WTC11 (cell line): ENCODE measurements around the gene KCNMB3.

Experiments
- CREM ChIP-seq: sonication (generic); formaldehyde crosslinking; IDR thresholded peaks from 2 replicates; pipeline ENCODE4 v1.8.1; 2022; ENCODE audit warnings: mild to moderate bottlenecking, missing genetic modification reagents, moderate library complexity
- CTCF ChIP-seq: fragments of 200-600 bp; IDR thresholded peaks from 2 replicates; pipeline ENCODE4 v1.8.0; 2022; ENCODE audit warnings: antibody characterized with exemption
- E2F4 ChIP-seq: sonication (generic); formaldehyde crosslinking; IDR thresholded peaks from 2 replicates; pipeline ENCODE4 v1.8.1; 2022; ENCODE audit warnings: low read depth, mild to moderate bottlenecking, moderate library complexity, missing genetic modification reagents, borderline replicate concordance
- GABPB1 ChIP-seq: sonication (generic); formaldehyde crosslinking; IDR thresholded peaks from 2 replicates; pipeline ENCODE4 v1.8.1; 2023; ENCODE audit warnings: mild to moderate bottlenecking, missing genetic modification reagents
- JUN ChIP-seq: sonication (generic); formaldehyde crosslinking; IDR thresholded peaks from 2 replicates; pipeline ENCODE4 v1.8.0; 2023; ENCODE audit warnings: mild to moderate bottlenecking, missing genetic modification reagents
- KAT7 ChIP-seq: sonication (generic); formaldehyde crosslinking; IDR thresholded peaks from 2 replicates; pipeline ENCODE4 v1.8.1; 2023; ENCODE audit warnings: missing genetic modification reagents, mild to moderate bottlenecking, borderline replicate concordance
- MAX ChIP-seq: sonication (generic); formaldehyde crosslinking; IDR thresholded peaks from 2 replicates; pipeline ENCODE4 v1.8.0; 2022; ENCODE audit warnings: mild to moderate bottlenecking, missing genetic modification reagents
- NFYB ChIP-seq: sonication (generic); formaldehyde crosslinking; conservative IDR thresholded peaks from 2 replicates; pipeline ENCODE4 v1.8.0; 2022; ENCODE audit warnings: low read depth, missing genetic modification reagents
- SP1 ChIP-seq: sonication (generic); formaldehyde crosslinking; conservative IDR thresholded peaks from 2 replicates; pipeline ENCODE4 v1.8.1; 2022; ENCODE audit warnings: missing genetic modification reagents
- USF2 ChIP-seq: sonication (generic); formaldehyde crosslinking; IDR thresholded peaks from 2 replicates; pipeline ENCODE4 v1.8.1; 2023; ENCODE audit warnings: mild to moderate bottlenecking, missing genetic modification reagents, moderate library complexity
- ZSCAN18 ChIP-seq: fragments of 250-450 bp; sonication (Bioruptor Pico); IDR thresholded peaks from 2 replicates; pipeline ENCODE4 v2.1.2; 2022; ENCODE audit warnings: mild to moderate bottlenecking, moderate library complexity

- TF ChIP-seq KAT7 (CRISPR knock-in tag): no peak
- TF ChIP-seq MAX (CRISPR knock-in tag): no peak
- TF ChIP-seq CTCF: no peak
- no peak for TF ChIP-seq SP1 (CRISPR knock-in tag)
- no peak for TF ChIP-seq GABPB1 (CRISPR knock-in tag)
- TF ChIP-seq E2F4: no peak
- no peak for TF ChIP-seq ZSCAN18
- TF ChIP-seq CREM: no peak
- TF ChIP-seq USF2 (CRISPR knock-in tag): no peak
- TF ChIP-seq NFYB (CRISPR knock-in tag): no peak
- no peak for TF ChIP-seq JUN
Observed at GRCh38 chr3:179236669-179237301, 14.1 kb downstream of the KCNMB3 start.
